ENCODE data around the gene SLC36A4.
"Not testable (repeated sequence)": the region's sequence is repeated elsewhere in the genome, so short reads cannot be mapped to it uniquely, and the experiment has no call there.

Gene SLC36A4

GRCh38 chr11:93197380-93198214, at the start of gene SLC36A4:
SLC36A4 (minus strand) TSS chr11:93197991; CDS start chr11:93197832, 159 bp downstream.
- DNase-seq (ENCODE audit: low read depth), result peak; percentile 80

GRCh38 chr11:93246790-93247189, 49.0 kb upstream of the SLC36A4 start:
- not testable (repeated sequence) for DNase-seq (ENCODE audit: low read depth)

GRCh38 chr11:93244018-93244417, 46.2 kb upstream of the SLC36A4 start:
- DNase-seq (ENCODE audit: low read depth), result no peak

- DNase-seq (ENCODE audit: low read depth), result no peak
These were observed 42.2 kb upstream of the SLC36A4 start for GRCh38 chr11:93239966-93240365.

GRCh38 chr11:93238956-93239355, 41.2 kb upstream of the SLC36A4 start:
- no peak for DNase-seq (ENCODE audit: low read depth)

- DNase-seq (ENCODE audit: low read depth), result no peak
These were observed 39.2 kb upstream of the SLC36A4 start for GRCh38 chr11:93236741-93237675.

- peak; percentile 46 for DNase-seq (ENCODE audit: low read depth)
These were observed 36.9 kb upstream of the SLC36A4 start for GRCh38 chr11:93234602-93235207.

- no peak for DNase-seq (ENCODE audit: low read depth)
These were observed 32.1 kb upstream of the SLC36A4 start for GRCh38 chr11:93229876-93230275.

- DNase-seq (ENCODE audit: low read depth), result no peak
These were observed 27.9 kb upstream of the SLC36A4 start for GRCh38 chr11:93225662-93226061.

GRCh38 chr11:93221539-93221938, 23.7 kb upstream of the SLC36A4 start:
- no peak for DNase-seq (ENCODE audit: low read depth)

- no peak for DNase-seq (ENCODE audit: low read depth)
These were observed 22.3 kb upstream of the SLC36A4 start for GRCh38 chr11:93220078-93220477.

- no peak for DNase-seq (ENCODE audit: low read depth)
These were observed 21.6 kb upstream of the SLC36A4 start for GRCh38 chr11:93219440-93219839.

GRCh38 chr11:93216511-93217101, 18.8 kb upstream of the SLC36A4 start:
- DNase-seq (ENCODE audit: low read depth), result no peak

- no peak for DNase-seq (ENCODE audit: low read depth)
These were observed 15.8 kb upstream of the SLC36A4 start for GRCh38 chr11:93213622-93214021.

GRCh38 chr11:93212094-93212493, 14.3 kb upstream of the SLC36A4 start:
- DNase-seq (ENCODE audit: low read depth), result no peak

- no peak for DNase-seq (ENCODE audit: low read depth)
These were observed 11.7 kb upstream of the SLC36A4 start for GRCh38 chr11:93209466-93209865.

- no peak for DNase-seq (ENCODE audit: low read depth)
These were observed 11.0 kb upstream of the SLC36A4 start for GRCh38 chr11:93208663-93209270.

GRCh38 chr11:93199616-93200015, 1.8 kb upstream of the SLC36A4 start:
- no peak for DNase-seq (ENCODE audit: low read depth)

GRCh38 chr11:93198215-93198845, 539 bp upstream of the SLC36A4 start:
- DNase-seq (ENCODE audit: low read depth), result no peak

- DNase-seq (ENCODE audit: low read depth), result no peak
These were observed 893 bp downstream of the SLC36A4 start for GRCh38 chr11:93196816-93197379.

All from activated T-cell treated with anti-CD3 and anti-CD28 coated beads for 24 hours (primary cell).